Rectal smooth muscle tissue (tissue), 1 donor: ENCODE results near the gene CIRBP.

ENCODE experiments used
- H3K27ac ChIP-seq: one replicate; pipeline ENCODE4 v1.7.0; 2013; ENCODE audit warnings: low read depth, low read length, inconsistent platforms
- H3K27me3 ChIP-seq: one replicate; pipeline ENCODE4 v1.7.0; 2013; ENCODE audit warnings: low read length; ENCODE audit not compliant: control insufficient read depth, insufficient read depth
- H3K36me3 ChIP-seq: one replicate; pipeline ENCODE4 v1.7.0; 2013; ENCODE audit warnings: low read length; ENCODE audit not compliant: control insufficient read depth, insufficient read depth
- H3K4me1 ChIP-seq: one replicate; pipeline ENCODE4 v1.7.0; 2013; ENCODE audit warnings: low read length; ENCODE audit not compliant: control insufficient read depth, insufficient read depth
- H3K4me3 ChIP-seq: one replicate; pipeline ENCODE4 v1.7.0; 2013; ENCODE audit warnings: low read length
- H3K9ac ChIP-seq: one replicate; pipeline ENCODE4 v1.7.0; 2013; ENCODE audit warnings: low read length

Gene CIRBP

GRCh38 chr19:1226522-1227303 lies 42.4 kb upstream of the CIRBP start:
- Histone ChIP-seq H3K27ac (no peak overlapping the region), H3K36me3 (peaks cover 11% of the 10 kb centered on the region), H3K9ac (no peak overlapping the region), H3K27me3 (no peaks in the 10 kb centered on the region), H3K4me1 (no peaks in the 10 kb centered on the region), H3K4me3 (no peak overlapping the region)

GRCh38 chr19:1227304-1228054 lies 41.7 kb upstream of the CIRBP start:
- Histone ChIP-seq H3K9ac (no peak overlapping the region), H3K27me3 (no peaks in the 10 kb centered on the region), H3K4me3 (no peak overlapping the region), H3K4me1 (peaks cover 4% of the 10 kb centered on the region), H3K36me3 (peaks cover 9% of the 10 kb centered on the region), H3K27ac (no peak overlapping the region)

- Histone ChIP-seq H3K27me3 (no peaks in the 10 kb centered on the region), H3K4me1 (peaks cover 6% of the 10 kb centered on the region), H3K4me3 (no peak overlapping the region), H3K36me3 (peaks cover 1% of the 10 kb centered on the region), H3K9ac (no peak overlapping the region), H3K27ac (no peak overlapping the region)
Observed at GRCh38 chr19:1228161-1228957, 40.8 kb upstream of the CIRBP start.

- Histone ChIP-seq H3K36me3 (no peaks in the 10 kb centered on the region), H3K4me1 (peaks cover 6% of the 10 kb centered on the region), H3K9ac (no peak overlapping the region), H3K27me3 (no peaks in the 10 kb centered on the region), H3K27ac (no peak overlapping the region), H3K4me3 (no peak overlapping the region)
Observed at GRCh38 chr19:1229056-1229923, 39.8 kb upstream of the CIRBP start.

- Histone ChIP-seq H3K9ac (no peak overlapping the region), H3K36me3 (no peaks in the 10 kb centered on the region), H3K4me3 (no peak overlapping the region), H3K27me3 (no peaks in the 10 kb centered on the region), H3K4me1 (peaks cover 6% of the 10 kb centered on the region), H3K27ac (no peak overlapping the region)
Observed at GRCh38 chr19:1229924-1230782, 39.0 kb upstream of the CIRBP start.

GRCh38 chr19:1230783-1231489 lies 38.2 kb upstream of the CIRBP start:
- Histone ChIP-seq H3K27me3 (no peaks in the 10 kb centered on the region), H3K4me3 (no peak overlapping the region), H3K27ac (no peak overlapping the region), H3K9ac (no peak overlapping the region), H3K4me1 (peaks cover 6% of the 10 kb centered on the region), H3K36me3 (no peaks in the 10 kb centered on the region)

- Histone ChIP-seq H3K9ac (no peak overlapping the region), H3K36me3 (no peaks in the 10 kb centered on the region), H3K27me3 (peaks cover 1% of the 10 kb centered on the region), H3K27ac (peak overlapping the region; percentile 40), H3K4me3 (no peak overlapping the region), H3K4me1 (peaks cover 6% of the 10 kb centered on the region)
Observed at GRCh38 chr19:1231729-1232637, 37.1 kb upstream of the CIRBP start.

- H3K4me1 ChIP-seq: peaks cover 6% of the 10 kb centered on the region
- no peak overlapping the region for H3K9ac ChIP-seq
- H3K36me3 ChIP-seq: no peaks in the 10 kb centered on the region
- peak overlapping the region; percentile 40 for H3K27ac ChIP-seq
- peaks cover 4% of the 10 kb centered on the region for H3K27me3 ChIP-seq
- H3K4me3 ChIP-seq: no peak overlapping the region
Observed at GRCh38 chr19:1232652-1233072, 36.5 kb upstream of the CIRBP start.

GRCh38 chr19:1233115-1233667 lies 35.9 kb upstream of the CIRBP start:
- no peak overlapping the region for H3K9ac ChIP-seq
- H3K27ac ChIP-seq: no peak overlapping the region
- no peaks in the 10 kb centered on the region for H3K36me3 ChIP-seq
- peaks cover 4% of the 10 kb centered on the region for H3K27me3 ChIP-seq
- H3K4me1 ChIP-seq: peaks cover 6% of the 10 kb centered on the region
- no peak overlapping the region for H3K4me3 ChIP-seq
